ENCODE results near the gene HDGFL3.

Gene HDGFL3

DNA sequence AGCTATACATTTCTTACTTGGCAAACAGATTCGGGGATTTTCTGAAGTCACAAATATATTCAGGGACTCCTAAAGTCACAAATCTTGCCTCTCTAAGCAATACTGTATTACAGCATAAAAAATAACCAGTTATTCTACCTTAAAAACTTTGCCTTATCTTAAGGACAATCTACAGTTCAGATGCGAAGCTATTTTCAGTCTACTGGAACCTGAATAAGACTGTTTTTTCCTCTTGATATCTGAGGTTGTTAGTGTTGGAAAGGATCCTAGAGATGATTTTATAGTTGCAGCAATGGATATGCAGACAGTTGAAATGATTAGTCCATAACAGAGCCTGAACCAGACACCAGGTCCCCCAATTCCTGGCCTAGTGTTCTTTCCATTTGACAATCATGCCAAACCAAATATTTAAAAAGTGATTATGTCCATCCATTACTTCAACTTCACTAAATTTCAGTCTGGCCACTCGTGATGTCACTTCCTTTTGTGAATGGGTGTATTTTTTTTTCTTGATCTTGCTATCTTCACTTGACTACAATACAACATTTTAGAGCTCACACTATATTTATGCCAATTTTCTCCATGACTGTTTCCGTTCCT lies 1.8 kb downstream of the HDGFL3 start:
- TF ChIP-seq, protein P1, sequence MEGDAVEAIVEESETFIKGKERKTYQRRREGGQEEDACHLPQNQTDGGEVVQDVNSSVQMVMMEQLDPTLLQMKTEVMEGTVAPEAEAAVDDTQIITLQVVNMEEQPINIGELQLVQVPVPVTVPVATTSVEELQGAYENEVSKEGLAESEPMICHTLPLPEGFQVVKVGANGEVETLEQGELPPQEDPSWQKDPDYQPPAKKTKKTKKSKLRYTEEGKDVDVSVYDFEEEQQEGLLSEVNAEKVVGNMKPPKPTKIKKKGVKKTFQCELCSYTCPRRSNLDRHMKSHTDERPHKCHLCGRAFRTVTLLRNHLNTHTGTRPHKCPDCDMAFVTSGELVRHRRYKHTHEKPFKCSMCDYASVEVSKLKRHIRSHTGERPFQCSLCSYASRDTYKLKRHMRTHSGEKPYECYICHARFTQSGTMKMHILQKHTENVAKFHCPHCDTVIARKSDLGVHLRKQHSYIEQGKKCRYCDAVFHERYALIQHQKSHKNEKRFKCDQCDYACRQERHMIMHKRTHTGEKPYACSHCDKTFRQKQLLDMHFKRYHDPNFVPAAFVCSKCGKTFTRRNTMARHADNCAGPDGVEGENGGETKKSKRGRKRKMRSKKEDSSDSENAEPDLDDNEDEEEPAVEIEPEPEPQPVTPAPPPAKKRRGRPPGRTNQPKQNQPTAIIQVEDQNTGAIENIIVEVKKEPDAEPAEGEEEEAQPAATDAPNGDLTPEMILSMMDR (IDR thresholded peaks at IDR 0.05): no peak

DNA sequence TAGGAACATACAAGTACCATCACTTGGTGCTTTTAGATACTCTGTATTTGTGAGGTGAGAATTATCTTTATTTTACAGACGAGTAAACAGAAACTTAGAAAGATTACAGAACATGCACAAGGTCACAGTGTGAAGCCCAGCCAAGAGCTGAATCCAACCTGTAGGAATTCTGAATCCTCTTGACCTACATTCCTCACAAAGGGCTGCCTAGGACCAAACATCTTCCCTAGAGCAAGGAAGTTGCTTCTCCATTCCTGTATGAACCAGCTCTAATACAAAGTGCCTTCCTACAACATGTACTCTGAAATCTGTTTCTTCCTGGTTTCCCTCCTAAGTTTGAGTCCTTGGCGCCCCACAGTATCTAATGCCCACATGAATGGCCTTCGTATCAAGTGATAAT lies 2.9 kb downstream of the HDGFL3 start:
- TF ChIP-seq, protein P1 (IDR thresholded peaks at IDR 0.05): no peak

DNA sequence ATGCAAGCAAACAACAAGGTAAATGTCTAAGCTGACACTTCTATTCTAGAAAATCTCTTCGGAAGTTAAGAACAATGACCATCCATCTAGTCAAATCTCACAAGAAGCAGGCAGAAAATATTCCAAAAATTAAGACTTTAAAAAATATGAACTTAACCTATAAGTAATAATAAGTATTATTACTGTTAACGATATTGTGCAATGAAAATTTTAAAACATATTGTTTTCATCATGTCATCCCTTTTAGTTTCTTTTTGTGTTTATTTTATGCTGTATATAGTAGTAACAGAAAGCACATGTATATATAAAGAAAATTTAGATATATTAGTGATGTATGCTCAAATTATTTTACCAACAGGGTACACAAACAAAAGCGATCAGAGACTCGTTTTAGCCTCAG lies 4.1 kb downstream of the HDGFL3 start:
- TF ChIP-seq, protein P1 (IDR thresholded peaks at IDR 0.05): no peak

DNA sequence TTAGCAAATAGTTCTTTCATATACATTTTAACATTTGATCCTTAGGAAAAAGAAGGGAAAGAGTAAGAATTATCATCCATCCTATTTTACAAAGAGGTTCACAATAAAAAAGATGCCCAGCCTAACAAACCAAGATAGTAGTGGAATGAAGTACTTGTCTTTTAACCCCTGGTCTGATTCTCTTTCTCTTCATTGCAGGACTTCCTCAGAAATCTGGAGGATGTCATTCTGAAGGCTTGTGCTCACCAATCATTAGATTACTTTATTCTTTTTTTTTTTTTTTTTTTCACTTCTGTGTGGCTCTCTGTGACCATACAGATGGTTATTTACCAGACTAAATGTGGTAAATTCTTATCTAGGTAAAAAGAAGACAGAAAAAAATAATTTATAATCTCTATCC lies 7.0 kb downstream of the HDGFL3 start:
- TF ChIP-seq, protein P1 (IDR thresholded peaks at IDR 0.05): no peak

DNA sequence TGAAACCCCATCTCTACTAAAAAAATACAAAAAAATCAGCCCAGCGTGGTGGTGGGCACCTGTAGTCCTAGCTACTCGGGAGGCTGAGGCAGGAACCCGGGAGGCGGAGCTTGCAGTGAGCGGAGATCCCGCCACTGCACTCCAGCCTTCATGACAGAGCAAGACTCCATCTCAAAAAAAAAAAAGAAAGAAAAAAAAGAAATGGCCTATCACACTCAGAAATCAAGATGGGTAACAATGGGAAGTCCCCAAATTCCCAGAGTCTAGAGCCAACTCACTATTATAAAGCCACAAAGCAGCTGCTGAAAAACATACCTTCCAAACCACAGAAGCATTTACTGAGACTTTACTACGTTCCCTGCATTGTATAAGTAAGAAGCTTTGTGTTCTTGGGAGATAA lies 7.5 kb downstream of the HDGFL3 start:
- TF ChIP-seq, protein P1 (IDR thresholded peaks at IDR 0.05): no peak

DNA sequence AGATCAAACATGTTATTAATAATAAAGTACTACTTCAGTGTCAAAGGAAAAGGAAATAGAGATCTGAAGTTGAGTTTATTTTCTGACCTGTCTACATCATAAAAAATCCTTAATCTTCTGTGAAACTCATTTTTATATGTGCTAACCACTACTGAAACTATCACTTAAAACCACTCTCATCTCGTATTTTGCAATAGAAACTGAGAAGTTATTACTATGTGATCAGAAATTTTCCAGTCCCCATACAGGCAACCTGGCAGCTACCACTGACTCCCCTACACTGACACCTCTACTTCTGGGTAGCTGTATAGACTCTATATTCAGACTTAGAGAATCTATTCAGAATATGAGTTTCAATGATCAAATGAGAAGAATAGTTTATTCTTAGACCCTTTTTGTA lies 8.3 kb downstream of the HDGFL3 start:
- TF ChIP-seq, protein P1 (IDR thresholded peaks at IDR 0.05): no peak

DNA sequence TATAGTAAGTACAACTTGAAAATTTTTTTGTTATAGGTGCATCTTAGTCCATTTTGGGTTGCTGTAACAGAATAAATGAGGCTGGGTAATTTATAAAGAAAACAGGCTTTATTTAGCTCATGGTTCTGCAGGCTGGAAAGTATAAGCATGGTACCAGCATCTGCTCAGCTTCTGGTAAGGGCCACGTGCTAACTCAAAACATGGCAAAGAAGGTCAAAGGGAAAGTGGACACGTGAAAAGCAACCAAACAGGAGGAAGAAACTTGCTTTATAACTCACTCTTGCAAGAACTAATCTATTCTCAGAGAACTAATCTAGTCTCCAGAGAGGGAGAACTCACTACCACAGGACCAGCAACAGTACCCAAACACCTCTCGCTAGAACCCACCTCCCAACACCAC lies 9.1 kb downstream of the HDGFL3 start:
- TF ChIP-seq, protein P1 (IDR thresholded peaks at IDR 0.05): no peak

DNA sequence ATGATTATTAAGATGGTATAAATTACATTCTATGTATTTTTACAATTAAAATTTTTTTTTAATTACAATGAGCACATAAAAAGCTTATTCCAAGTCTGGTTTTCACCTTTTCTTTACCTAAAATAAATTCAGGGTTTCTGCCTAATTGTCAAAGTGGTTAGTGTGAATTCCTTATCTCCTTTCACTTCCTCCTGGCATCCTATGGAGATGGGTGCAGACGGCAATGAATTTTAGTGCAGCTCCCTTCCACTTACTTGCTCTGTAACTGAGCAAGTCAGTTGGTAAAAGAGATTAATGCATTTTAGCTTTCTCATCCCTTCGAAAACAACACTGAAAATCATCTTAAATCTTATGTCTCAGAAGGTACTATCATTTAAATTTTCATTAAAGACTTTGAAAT lies 13.1 kb downstream of the HDGFL3 start:
- TF ChIP-seq, protein P1 (IDR thresholded peaks at IDR 0.05): no peak

Data from LNCAP (cell line).